GM20000 (cell line): ENCODE results near the gene HOXA3.

Experiments
- DNase-seq: peaks from one replicate; pipeline ENCODE4 v3.0.0; 2012; ENCODE audit warnings: low spot score
- CTCF ChIP-seq: IDR thresholded peaks from 2 replicates; pipeline ENCODE4 v1.5.1; 2012; ENCODE audit warnings: mild to moderate bottlenecking, control low read depth; ENCODE audit errors: extremely low read depth, missing control alignments

Gene HOXA3

DNA sequence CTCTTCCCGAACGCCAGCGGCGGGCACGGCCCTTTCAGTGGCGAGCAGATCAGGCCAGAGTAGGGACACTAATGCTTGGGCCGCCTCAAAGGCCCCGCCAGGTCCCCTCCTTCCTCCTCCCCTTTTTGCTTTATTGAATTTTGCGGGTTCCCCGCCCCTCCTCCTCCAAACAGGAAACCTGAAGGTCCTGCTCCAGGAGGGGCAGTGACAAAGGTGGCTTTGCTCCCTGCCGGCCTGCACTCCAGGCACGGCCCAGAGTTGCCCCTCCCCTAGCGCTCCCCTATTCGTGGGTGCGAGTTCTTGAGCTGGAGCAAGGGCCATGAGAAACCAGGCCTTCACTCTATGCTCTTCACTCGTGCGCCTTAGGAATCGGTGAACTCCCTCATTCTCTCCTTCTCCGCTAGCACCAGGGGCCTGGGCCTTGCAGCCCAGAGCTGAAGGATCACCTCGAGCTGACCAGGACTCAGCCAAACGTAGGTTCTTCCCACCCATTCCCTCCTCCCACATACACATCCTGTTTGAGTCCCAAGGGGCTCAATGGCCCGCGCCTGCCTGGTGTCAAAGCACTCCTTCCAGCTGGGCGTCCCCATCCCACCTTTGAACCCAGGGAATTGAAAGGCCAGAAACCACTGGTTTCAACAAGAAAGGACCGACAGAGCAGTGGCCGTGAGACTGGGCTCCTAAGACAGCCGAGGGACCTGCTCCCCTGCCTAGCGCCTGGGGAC is 4.2 kb downstream of the HOXA3 start:
- TF ChIP-seq CTCF, result no peak
- DNase-seq, result no peak

DNA sequence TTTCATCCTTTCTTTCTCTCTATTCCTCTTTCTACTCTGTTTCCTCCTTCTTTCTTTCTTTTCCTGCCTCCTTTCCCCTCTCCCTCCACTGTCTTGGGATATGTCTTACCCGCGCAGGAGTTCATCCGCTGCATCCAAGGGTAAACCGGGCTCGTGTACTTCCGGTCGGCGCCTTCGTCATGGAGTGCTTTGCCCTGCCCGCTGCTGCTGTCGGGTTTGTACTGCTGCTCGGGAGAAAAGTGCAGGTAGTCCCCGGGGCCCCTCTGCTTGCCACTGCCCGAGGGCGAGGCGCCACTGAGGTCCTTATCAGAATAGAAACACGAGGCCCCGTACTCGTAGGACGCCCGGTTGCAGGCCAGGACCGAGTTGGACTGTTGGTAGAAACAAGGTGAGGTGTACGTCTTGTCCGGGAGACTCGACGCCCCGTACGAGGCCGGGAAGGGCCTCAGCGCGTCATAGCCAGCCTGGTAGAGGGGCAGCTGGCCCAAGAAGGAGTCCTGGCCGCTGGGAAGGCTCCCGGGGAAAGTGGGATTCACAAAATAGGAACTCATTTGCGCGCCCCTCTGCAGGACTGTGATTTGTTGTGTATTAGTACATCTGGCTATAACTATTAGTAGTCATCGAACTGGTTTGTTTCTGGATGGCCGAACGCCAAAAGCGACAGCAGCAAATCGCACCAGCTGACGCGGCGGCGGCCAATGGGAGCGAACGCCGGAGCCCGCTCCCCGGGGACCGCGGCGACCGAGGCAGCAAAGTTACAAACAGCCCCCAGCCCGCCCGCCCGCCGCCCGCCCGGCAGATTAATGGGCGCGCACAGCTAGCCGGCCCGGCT is 5.0 kb downstream of the HOXA3 start, which contains the start of gene HOXA6:
Gene HOXA6, minus strand, starts transcription at position 576 of the 832 bp plus-strand sequence. Its CDS starts 25 bp downstream, at position 551.
- no peak for DNase-seq
- no peak for TF ChIP-seq CTCF

GRCh38 chr7:27146491-27147198 is 5.7 kb downstream of the HOXA3 start:
- TF ChIP-seq CTCF, result no peak
- DNase-seq, result no peak

DNA sequence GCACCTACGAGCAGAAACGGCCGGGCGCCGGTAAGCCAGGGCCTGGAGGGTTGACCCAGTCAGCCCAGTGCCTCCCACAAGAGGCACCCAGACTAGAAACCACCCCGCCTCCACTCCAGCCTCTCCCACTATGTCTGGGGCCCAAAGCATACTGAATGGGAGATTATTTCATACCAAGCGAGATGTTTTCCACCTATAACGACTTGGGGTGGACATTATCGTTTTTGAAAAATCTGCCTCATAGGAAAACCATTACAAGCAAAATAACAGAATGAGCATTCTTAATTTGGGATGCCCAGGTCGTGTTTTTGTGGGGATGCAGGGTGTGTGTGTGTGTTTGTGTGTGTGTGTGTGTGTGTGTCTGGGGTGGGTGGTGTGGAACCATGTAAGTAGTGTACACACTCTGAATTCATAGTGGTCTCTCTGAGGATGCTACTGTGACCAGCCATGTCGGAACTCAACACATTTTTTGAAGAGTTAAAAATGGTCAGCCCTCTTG is 6.4 kb downstream of the HOXA3 start:
- no peak for DNase-seq

DNA sequence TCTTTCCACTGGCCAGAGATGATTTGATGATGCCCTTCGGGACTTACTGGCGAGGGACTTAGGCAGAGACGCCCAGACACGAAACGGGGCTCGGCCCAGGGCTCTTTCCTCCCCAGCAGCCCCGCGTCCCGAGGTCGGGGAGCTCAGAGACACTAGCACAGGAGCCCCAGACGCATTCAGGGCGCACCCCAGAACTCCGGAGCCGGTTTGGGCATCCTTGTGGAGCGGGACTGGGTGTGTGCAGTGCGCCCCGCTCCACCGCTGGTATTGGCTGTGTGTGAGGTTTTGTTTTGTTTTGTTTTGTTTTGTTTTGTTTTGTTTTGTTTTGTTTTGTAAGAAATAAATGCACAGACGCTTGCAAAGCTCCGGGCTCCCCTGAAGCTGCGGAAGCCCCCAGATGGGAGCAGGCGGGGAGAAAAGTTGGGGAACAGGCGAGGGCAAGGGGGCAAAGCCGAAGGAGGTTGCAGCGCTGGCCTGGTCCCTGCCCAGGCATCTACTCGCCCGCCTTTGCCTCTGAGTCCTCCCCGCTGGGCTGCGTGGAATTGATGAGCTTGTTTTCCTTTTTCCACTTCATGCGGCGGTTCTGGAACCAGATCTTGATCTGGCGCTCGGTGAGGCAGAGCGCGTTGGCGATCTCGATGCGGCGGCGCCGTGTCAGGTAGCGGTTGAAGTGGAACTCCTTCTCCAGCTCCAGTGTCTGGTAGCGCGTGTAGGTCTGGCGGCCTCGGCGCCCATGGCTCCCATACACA is 7.0 kb downstream of the HOXA3 start:
- TF ChIP-seq CTCF, result no peak
- DNase-seq, result no peak

More for the DNA sequence above, 6.4 kb downstream of the HOXA3 start:
- TF ChIP-seq CTCF, result no peak

DNA sequence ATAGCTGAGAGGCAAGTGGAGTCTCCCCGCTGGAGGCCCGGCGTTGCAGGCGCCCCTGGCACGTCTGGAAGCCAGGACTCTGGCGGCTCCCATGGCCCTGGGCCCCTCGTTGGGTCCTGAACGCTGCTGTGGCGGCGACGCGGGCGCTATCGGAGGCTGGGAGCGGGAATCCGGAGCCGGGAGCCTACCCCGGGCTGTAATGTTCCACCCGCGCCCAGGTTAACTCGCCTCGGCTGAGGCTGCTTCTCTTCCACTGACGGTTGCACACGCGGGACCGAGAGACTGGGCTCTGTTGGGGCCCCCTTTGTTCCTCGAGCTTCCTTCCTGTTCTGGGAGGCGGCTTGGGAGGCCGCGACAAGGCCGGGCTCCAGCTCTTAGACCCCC is 7.6 kb downstream of the HOXA3 start:
- DNase-seq, result no peak
- no peak for TF ChIP-seq CTCF
